Stimulated activated CD4-positive, alpha-beta T cell treated with anti-CD3 and anti-CD28 coated beads, Interleukin-12 subunit alpha, Interleukin-12 subunit beta, amount 100 ng/mL, for 4 hours (primary cell): Measurements from ENCODE around the gene CHFR.
"Not testable (repeated sequence)": the region's sequence is repeated elsewhere in the genome, so short reads cannot be mapped to it uniquely, and the experiment has no call there.

Source experiments
- DNase-seq: peaks from one replicate; pipeline ENCODE4 v3.0.0-alpha.2; 2020

The CHFR gene

DNA sequence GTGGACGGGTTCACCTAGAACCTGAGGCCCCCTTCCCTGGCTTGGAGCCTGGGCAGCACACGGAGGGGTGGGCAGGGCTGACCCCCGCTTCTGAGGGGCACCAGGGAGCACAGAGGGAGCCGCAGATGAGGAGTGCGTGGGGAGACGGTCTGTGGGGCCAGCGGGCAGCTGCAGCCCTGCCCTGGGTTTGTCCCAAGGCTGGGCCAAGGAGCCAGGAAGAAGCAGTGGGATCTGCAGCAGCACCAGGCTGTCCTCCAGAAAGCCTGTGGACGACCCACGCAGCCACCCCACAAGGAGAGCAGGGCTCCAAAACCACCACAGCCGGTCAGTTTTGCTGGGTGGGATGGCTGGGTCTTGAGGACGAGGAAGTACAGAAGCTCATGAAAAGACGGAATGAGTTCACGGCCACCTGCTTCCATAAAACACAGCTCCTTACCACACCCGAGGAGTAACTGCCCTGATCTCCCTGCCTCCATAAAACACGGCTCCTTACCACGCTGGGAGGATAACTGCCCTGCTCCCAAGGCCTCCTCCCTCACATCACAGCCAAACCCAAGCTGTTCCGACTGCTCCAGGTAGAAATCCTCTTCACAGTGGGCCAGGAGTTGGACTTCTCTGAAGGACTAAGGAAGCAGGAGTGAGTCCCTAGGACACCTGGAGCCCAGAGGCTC lies 48.9 kb downstream of the CHFR start:
- no peak for DNase-seq

DNA sequence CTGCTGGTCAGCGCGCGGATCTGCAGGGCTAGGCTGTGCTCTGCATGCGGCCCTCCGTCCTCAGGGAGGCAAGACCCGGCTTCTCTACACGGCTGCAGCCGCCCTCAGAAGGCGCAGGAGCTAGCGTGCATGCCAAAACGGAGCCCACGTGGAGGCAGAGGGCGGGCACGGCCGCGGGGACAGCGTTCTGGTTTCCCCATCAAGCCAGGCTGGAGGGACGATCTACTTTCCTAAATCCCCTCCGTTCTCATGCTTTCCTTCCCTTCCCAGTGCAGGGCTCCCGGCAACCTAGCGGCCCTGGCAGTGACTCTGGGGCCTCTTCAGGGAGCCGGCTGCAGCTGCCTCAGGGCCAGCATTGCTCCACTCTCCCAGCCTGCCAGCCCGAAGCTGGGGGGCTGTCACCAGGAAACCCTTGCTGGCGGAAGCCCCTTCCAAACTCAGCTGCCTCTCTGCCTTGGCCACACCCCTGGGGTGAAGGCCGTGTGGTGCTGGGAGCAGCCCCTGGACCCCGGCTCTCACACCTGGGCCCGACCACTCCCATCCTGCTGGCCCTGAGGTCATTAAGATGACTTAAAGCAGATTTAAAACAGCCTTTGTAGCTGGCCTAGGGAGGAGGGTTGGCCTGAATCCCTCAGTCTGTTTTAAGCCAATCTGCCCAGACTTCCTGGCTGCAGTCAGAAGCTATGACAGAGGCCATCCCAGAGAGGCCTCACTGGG lies 49.6 kb downstream of the CHFR start:
- DNase-seq = no peak

DNA sequence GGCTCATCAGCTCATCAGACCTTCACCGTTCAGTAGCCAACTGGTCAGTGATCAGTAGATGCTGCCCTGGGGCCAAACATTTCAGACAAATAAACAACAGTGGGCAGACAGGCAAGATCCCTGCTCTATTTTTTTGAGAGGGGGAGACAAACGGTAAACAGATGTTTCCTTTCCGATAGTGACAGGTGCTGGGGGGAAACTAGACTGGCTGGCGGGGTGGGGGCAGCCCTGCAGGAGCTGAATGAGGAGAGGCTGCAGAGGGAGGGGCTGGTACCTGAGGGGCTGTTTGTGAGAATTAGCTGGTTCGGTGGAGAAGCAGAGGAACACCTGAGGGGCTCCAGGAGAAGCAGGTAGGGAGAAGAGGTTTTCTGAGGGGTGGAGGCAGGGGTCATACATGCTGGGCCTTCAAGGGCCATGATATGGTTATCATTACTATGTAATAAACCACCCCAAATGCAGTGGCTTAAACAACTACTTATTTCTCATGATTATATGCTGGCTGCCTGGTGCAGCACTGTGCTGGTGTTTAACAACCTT lies 50.5 kb downstream of the CHFR start:
- DNase-seq = no peak

DNA sequence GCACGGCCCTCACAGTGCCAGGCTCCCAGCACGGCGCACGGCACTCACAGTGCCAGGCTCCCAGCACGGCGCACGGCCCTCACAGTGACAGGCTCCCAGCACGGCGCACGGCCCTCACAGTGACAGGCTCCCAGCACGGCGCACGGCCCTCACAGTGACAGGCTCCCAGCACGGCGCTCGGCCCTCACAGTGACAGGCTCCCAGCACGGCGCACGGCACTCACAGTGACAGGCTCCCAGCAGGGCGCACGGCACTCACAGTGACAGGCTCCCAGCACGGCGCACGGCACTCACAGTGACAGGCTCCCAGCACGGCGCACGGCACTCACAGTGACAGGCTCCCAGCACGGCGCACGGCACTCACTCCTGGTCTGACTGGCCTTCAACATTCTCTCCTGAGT lies 51.2 kb downstream of the CHFR start:
- DNase-seq = not testable (repeated sequence)

DNA sequence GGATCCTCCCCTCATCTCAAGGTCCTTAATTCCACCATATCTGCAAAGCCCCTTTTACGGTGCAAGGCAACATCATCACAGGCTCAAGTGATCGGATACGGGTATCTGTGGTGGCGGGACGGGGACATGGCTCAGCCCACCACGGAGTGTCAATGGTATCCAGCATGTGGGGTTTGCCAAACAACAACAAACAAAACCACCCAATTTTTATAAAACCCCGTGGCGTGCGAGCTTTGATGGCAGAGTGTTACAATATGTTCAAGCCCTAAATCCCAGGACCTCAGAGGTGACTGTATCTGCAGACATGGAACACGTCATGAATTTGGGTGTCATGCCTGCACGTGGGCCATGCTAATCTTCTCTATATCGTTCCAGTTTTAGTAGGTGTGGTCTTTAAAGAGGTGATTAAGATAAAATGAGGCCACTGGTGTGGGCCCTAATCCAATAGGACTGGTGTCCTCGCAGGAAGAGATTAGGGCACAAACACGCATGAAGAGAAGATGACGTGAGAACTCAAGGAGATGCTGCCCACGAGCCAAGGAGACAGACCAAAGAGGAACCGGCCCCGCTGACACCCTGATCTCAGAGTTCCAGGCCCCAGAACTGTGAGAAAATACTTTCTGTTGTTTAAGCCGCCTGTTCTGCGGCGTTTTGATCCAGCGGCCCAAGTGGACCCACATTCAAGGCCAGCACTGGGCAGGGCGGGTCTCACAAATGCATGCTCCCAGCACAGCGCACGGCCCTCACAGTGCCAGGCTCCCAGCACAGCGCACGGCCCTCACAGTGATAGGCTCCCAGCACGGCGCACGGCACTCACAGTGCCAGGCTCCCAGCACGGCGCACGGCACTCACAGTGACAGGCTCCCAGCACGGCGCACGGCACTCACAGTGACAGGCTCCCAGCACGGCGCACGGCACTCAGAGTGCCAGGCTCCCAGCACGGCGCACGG lies 52.1 kb downstream of the CHFR start:
- no peak for DNase-seq

DNA sequence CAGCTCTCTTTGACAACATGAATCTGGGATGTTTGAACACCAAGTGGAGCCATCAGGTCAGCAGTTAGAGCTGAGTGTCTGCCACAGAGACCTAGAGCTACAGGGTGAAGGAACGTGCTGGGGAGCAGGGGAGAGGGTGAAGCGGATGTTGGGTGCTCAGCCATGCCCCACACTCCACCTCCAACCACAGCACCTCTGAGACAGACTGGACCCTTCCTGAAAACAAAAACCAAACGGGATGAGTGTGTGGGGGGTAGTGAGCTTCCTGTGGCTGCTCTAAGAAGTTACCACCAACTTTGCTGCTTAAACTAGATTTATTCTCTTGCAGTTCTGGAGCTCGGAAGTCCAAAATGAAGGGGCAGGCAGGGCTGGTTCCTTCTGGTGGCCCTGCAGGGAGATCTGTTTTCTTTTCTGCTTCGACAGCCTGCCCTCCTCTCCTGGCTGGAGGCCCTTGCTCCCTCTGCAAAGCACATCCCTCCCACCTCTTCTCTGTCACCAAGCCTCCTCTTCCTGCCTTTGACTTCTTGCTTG lies 53.2 kb downstream of the CHFR start:
- no peak for DNase-seq

DNA sequence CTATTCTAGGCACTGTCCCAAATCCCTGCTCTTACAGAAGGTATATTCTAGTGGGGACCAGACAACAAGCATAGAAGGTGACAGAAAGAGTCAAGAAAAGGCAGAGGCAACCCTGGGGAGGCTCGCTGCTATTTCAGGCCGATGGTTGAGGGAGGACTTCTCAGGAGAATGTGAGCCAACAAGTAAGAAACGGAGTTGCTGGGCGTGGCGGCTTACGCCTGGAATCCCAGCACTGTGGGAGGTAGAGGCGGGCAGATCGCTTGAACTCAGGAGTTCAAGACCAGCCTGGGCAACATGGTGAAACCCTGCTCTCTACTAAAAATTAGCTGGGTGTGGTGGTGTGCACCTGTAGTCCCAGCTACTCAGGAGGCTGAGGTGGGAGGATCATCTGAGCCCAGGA lies 54.1 kb downstream of the CHFR start:
- DNase-seq = no peak

DNA sequence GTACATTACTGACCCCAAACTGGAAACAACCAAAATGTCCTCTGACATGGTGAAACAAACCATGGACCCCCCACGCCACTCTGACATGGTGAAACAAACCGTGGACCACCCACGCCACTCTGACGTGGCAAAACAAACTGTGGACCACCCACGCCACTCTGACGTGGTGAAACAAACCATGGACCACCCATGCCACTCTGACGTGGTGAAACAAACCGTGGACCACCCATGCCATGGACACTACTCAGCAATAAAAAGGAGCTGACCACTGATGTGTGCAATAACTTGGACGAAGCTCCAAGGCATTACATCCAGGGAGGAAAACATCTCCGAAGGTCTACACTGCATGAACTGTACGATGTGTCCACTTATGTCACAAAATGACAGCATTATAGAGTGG lies 55.6 kb downstream of the CHFR start:
- DNase-seq = no peak

DNA sequence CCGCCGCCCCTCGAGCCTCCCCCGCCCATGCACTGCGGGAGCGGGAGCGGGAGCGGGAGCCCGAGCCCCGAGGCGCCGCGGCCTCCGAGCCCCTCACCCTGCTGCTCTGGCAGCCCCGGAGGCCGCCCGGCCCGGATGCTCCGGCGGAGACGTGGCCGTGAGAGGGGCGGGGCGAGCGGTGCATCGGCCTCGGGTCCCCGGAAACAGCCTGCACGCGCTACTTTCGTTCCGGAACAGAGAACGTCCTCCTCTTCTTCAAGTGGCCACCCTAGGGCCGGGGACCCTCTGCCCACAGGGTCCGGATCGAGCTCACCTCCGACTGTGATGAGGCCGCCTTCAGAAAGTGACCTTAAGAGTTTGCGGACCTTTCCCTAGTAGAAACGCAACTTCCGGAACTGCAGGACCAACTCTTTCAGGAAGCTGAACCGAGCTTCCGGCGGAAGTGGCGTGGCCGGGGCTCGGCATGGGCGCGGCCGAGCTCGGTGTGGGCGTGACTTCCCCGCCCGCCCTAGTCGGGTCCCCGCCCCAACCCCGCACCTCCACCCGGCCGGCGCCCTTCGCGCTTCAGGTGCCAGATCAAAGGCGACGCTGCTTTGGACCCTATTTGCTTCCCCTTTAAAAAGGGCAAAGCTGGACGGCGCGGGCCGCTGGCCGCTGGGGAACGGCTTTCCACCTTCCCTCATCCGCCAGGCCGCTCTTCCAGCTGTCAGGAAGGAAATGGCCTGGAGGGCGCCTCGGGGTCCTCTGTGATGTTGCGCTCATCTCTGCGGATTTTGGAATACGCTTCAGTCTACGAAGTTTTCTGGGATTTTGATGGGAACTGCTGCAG lies 58.5 kb downstream of the CHFR start, which contains the start of gene GOLGA3:
GOLGA3 (minus strand) TSS at position 164 of the 829 bp plus-strand sequence. CDS start 6,741 bp downstream, outside the sequence.
- peak; percentile 95 for DNase-seq

DNA sequence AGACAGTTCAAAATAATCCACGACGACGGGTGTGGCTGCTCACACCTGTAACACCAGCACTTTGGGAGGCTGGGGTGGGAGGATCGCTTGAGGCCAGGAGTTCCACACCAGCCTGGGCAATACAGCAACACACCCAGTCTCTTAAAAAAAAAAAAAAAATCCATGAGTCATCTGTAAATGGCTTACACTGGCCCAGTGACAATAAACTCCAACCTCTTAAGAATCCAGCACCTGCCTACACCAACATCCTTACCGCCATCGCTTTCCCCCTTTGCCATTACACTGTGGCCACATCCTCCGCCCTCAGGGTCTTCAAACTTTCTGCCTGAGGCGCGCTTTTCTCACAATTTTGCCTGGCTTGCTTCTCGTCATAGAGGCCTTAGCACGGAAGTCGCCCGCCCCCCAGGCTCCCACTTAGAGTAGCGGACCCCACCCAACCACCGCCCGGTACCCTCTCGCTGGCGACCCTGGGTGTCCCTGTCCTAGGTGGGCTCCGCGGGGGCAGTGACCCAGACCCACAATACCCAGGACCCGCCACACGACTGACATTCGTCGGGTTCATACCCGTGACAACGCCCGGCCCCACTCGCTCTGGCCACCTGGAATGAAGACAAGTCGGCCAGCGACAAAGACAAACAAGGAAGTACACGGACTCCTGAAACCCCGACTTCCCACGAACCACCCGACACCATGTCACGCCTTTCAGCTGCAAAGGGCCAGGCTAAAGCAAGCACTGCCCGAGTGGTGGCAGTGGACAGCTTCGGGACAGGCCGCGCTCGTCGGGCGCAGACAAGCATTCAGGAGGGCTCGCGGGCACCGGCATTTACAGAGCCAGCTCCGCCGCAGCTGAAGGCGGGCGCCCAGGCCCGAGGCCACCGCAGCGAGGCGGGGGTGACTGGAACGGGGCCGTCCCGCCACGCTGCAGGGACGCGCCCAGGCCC lies 59.4 kb downstream of the CHFR start:
- peak; percentile 21 for DNase-seq

DNA sequence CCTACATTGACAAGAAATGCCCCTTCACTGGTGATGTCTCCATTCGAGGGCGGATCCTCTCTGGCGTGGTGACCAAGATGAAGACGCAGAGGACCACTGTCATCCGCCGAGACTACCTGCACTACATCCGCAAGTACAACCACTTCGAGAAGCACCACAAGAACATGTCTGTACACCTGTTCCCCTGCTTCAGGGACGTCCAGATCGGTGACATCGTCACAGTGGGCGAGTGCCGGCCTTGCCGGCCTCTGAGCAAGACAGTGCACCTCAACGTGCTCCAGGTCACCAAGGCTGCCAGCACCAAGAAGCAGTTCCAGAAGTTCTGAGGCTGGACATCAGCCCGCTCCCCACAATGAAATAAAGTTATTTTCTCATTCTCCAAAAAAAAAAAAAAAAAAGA lies 61.5 kb downstream of the CHFR start:
- no peak for DNase-seq

DNA sequence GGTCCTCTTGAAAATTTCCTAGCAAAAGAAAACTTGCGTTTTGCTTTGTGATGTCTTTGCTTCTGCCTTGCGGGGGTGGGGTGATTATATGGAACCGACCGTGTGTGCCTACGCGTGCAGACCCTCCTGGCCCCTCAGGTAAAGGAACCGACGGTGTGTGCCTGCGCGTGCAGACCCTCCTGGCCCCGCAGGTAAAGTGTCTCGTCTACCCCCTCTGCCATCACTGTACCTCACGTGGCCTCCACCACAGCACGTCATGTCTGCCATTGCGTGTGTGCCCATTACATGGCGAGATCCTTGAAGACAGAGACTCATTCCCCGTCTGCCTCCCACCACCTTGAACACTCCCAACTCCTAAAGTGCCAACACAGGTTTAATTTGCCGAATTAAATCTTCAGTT lies 62.3 kb downstream of the CHFR start:
- DNase-seq = no peak

DNA sequence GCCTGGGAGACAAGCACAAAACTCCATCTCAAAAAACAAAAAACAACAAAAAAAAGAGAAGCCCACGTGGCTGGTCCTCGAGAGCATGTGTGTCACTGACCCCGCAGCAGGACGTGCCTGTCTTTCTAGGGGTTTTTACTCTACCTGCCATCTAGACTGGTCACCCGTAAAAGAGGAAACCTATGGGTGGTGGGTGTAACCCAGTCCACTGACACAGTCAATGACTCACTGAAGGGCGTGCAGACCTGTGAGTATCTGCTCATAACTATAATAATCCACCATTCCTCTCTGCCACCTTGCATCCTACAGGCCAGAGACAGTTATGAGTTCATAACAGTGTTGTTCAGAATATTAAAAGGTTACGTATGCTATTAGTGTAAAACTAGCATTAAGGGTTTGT lies 63.4 kb downstream of the CHFR start:
- DNase-seq = no peak

DNA sequence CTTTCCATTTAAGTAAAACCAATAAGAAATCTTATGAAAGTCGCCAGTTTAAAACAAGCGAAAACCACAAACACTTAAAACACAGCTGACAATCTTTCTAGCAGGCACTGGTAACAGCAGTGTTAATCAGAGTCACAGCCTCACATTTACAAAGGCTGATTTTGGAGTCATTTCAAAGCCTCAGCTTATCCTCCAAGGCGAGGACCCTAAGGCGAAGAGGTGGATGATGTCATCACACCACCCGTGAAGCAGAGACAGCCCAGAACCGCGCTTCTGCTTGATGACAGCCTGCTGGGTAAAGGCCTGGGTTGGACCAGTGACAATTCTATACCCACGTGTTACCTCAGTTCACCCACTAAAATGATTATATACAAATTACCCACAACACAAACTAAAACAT lies 68.8 kb downstream of the CHFR start:
- no peak for DNase-seq

DNA sequence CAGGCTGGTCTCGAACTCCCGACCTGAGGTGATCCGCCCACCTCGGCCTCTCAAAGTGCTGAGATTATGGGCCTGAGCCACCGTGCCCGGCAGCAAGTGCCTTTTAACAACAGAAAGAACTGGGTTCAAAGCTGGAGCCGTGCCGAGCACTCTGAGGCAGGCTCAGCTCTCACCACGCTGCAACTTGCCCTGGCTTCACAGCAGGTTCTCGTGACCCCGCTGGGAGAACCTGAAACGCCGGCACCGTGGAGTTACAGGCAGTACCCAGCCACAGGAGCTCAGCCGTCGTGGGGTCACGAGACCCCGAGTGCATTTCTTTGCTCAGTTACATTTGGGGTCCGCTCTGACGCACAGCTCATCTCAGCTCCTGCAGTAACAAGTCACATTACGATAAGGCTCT lies 73.2 kb downstream of the CHFR start:
- no peak for DNase-seq

DNA sequence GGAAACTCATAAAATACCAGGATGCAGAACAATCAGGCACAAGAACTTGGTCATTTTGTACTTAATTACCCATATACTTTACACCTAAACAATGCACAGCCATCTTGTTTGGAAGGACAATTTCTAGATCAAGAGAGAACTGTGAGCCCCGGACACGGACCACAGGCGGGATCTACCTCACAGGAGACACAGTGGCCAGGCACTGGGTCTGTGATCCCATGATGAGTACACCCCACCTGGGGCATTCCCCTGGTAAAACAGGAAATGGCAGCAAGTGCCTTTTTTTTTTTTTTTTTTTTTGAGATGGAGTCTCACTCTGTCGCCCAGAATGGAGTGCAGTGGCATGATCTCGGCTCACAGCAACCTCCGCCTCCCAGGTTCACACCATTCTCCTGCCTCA lies 74.0 kb downstream of the CHFR start:
- DNase-seq = no peak

DNA sequence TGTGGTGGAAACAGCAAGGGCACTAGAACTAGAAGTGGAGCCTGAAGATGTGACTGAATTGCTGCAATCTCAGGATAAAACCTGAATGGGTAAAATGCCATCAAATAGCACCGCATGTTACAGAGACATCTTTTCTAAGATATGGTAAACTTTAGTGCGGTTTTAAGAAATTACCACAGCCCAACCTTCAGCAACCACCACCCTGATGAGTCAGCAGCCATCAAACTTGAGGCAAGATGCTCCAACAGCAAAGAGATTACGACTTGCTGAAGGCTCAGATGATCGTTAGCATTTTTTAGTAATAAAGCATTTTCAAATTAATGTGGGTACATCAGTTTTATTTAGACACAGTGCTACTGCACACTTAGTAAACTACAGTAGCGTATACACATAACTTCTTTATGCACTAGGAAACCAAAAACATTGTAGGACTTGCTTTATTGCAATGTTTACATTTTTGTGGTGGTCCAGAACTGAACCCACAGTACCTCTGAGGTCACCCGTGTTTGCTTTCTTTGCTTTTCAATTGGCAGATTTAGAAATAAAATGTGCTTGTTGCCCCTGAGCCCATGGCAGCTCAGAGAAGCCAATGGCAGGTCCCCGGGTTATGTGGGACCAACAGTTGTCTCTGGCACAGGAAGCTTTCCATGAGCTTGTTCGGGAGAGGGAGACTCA lies 74.6 kb downstream of the CHFR start:
- DNase-seq = no peak

DNA sequence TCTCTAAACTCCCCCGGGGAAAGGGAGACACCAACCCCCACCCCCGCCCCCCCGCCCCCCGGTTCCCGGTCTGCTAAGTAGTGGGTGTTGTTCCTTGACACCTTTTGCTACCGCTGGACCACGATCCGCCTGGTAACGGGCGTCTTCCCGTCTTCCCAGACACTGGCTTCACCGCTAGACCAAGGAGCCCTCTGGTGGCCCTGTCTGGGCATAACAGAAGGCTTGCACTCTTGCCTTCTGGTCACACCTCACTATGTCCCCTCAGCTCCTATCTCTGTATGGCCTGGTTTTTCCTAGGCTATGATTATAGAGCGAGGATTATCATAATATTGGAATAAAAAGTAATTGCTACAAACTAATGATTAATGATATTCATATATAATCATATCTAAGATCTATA lies 78.0 kb downstream of the CHFR start:
- peak; percentile 22 for DNase-seq

DNA sequence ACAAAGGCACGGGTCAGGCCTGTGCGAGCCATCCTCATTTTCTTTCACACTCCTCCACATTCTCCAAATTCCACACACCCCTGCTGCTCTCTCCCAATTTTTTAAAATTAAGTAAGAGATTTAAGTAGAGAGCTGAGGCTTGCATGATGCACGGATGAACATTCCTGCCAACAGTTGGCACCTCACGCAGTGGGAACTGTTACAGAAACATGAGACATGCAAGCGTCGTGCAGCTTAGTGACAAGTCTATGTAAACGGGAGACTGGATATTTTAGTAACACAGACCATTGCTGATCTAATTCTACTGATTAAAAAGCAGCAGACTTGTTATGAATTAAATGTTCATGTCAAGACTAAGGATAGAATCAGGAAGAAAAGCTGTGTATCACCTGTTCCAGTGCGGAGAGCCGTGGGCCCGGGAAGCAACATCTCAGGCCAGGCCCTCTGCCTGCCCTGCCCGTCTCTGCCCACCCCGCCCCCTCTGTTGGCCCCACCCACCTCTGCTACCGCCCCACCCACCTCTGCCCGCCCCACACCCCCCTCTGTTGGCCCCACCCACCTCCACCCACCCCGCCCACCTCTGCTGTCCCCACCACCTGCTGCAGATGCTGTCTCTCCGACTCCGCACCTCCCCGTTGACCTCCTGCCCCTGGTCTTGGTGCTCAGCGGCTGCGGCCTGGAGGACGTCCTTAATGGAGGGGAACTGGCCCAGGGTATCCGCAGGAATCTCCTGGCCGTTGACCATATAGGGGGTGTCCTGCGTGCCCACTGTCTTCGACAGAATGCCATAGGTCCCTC lies 79.9 kb downstream of the CHFR start:
- no peak for DNase-seq
